NOMO-1 treated with DMSO at 0.1 percent for 48 hours (cell line): ENCODE data around the gene HLA-DRA.
A peak's percentile ranks its signal among the peaks of the same experiment; 100 is the strongest.
"Not testable (repeated sequence)": the region's sequence is repeated elsewhere in the genome, so short reads cannot be mapped to it uniquely, and the experiment has no call there.

Experiments used
- DNase-seq: peaks from one replicate; lab custom pipeline; 2025; ENCODE audit not compliant: unreplicated experiment; lab: John Stamatoyannopoulos, UW

HLA-DRA gene

GRCh38 chr6:32430179-32430578, 9.5 kb upstream of the HLA-DRA start:
- DNase-seq: no peak

- DNase-seq: no peak
Measured at GRCh38 chr6:32431142-32431541, 8.5 kb upstream of the HLA-DRA start.

GRCh38 chr6:32432050-32432450, 7.6 kb upstream of the HLA-DRA start:
- peak; percentile 59 for DNase-seq

- not testable (repeated sequence) for DNase-seq
Measured at GRCh38 chr6:32433950-32434349, 5.7 kb upstream of the HLA-DRA start.

GRCh38 chr6:32436186-32436585, 3.5 kb upstream of the HLA-DRA start:
- no peak for DNase-seq

- peak; percentile 96 for DNase-seq
Measured at GRCh38 chr6:32436995-32437836, 2.5 kb upstream of the HLA-DRA start.

GRCh38 chr6:32439139-32439538, 548 bp upstream of the HLA-DRA start:
- DNase-seq: peak; percentile 92

GRCh38 chr6:32442243-32442667, 2.6 kb downstream of the HLA-DRA start:
- DNase-seq: no peak

- peak; percentile 16 for DNase-seq
Measured at GRCh38 chr6:32442977-32443552, 3.4 kb downstream of the HLA-DRA start.

GRCh38 chr6:32444433-32444832, 4.7 kb downstream of the HLA-DRA start:
- no peak for DNase-seq

GRCh38 chr6:32445321-32445854, 5.7 kb downstream of the HLA-DRA start:
- DNase-seq: no peak

- no peak for DNase-seq
Measured at GRCh38 chr6:32447932-32448331, 8.2 kb downstream of the HLA-DRA start.

- no peak for DNase-seq
Measured at GRCh38 chr6:32449088-32449736, 9.5 kb downstream of the HLA-DRA start.

GRCh38 chr6:32457054-32457453, 17.4 kb downstream of the HLA-DRA start:
- DNase-seq: no peak

- DNase-seq: no peak
Measured at GRCh38 chr6:32459781-32460424, 20.2 kb downstream of the HLA-DRA start.

GRCh38 chr6:32460528-32460927, 20.8 kb downstream of the HLA-DRA start:
- DNase-seq: no peak

- no peak for DNase-seq
Measured at GRCh38 chr6:32461493-32461892, 21.8 kb downstream of the HLA-DRA start.

- DNase-seq: no peak
Measured at GRCh38 chr6:32462609-32463008, 22.9 kb downstream of the HLA-DRA start.

GRCh38 chr6:32467743-32468503, 28.2 kb downstream of the HLA-DRA start:
- not testable (repeated sequence) for DNase-seq

GRCh38 chr6:32472781-32473375, 33.2 kb downstream of the HLA-DRA start:
- peak; percentile 46 for DNase-seq
